K562 (cell line): ENCODE results near the gene PRSS21. TPM values are rescaled to one million over a fixed set of nuclear protein-coding genes. Genes with fewer than 3 reads are reported as not detected.

Experiments used
- BACH1 ChIP-seq: fragments of 200-800 bp; sonication (Bioruptor generic); IDR thresholded peaks from 2 replicates; pipeline ENCODE4 v1.6.1; 2016; ENCODE audit warnings: missing genetic modification characterization, missing compliant biosample characterization
- BRD4 ChIP-seq: fragments of 200-600 bp; sonication (generic); IDR thresholded peaks from 2 replicates; pipeline ENCODE4 v1.6.1; 2017; ENCODE audit warnings: inconsistent platforms
- FOSL1 ChIP-seq: fragments of 200-800 bp; sonication (Bioruptor generic); conservative IDR thresholded peaks from 2 replicates; pipeline ENCODE4 v1.6.1; 2016; ENCODE audit warnings: missing genetic modification characterization, missing compliant biosample characterization
- FOXA1 ChIP-seq: fragments of 450-650 bp; IDR thresholded peaks from 2 replicates; pipeline ENCODE4 v1.6.1; 2016; ENCODE audit warnings: mild to moderate bottlenecking, borderline replicate concordance
- HNRNPH1 ChIP-seq: fragments of 200-400 bp; formaldehyde crosslinking; optimal IDR thresholded peaks from 2 replicates; pipeline ENCODE3; 2017; ENCODE audit warnings: low read depth, mild to moderate bottlenecking, low read length, moderate library complexity
- LCOR ChIP-seq: sonication (generic); formaldehyde crosslinking; IDR thresholded peaks from 2 replicates; pipeline ENCODE4 v1.8.0; 2022; ENCODE audit warnings: mild to moderate bottlenecking, missing genetic modification reagents
- MYBL2 ChIP-seq, 2 experiments: fragments of 450-650 bp in 1 of 2; sonication (generic) in 1 of 2; formaldehyde crosslinking in 1 of 2; IDR thresholded peaks; 2 replicates each; pipeline versions ENCODE4 v1.6.1 to v1.8.1; 2017 to 2022; ENCODE audit warnings: borderline replicate concordance in 1 of 2, inconsistent platforms in 1 of 2, low read depth in 1 of 2, mild to moderate bottlenecking in 1 of 2, missing genetic modification reagents in 1 of 2, moderate library complexity in 1 of 2
- NCOA2 ChIP-seq, 2 experiments: fragments of 450-650 bp; IDR thresholded peaks; 2 replicates each; pipeline ENCODE4 v1.6.1; 2018; ENCODE audit warnings: mild to moderate bottlenecking in 2 of 2, moderate library complexity in 1 of 2; ENCODE audit not compliant: partially characterized antibody in 2 of 2
- NR4A1 ChIP-seq, 2 experiments: fragments of 250-450 bp in 1 of 2; fragments of 450-650 bp in 1 of 2; sonication (Bioruptor Pico) in 1 of 2; IDR thresholded peaks; 2 replicates each; pipeline versions ENCODE4 v1.4.0 to v1.6.1; 2016 to 2020; ENCODE audit warnings: mild to moderate bottlenecking in 2 of 2, missing compliant biosample characterization in 1 of 2, missing genetic modification characterization in 1 of 2, moderate library complexity in 1 of 2
- TEAD4 ChIP-seq, 2 experiments: sonication (generic) in 1 of 2; formaldehyde crosslinking in 1 of 2; IDR thresholded peaks; 2 replicates each; pipeline versions ENCODE4 v1.6.1 to v1.8.0; 2012 to 2022; ENCODE audit warnings: borderline replicate concordance in 1 of 2, inconsistent platforms in 1 of 2, low read length in 1 of 2, mild to moderate bottlenecking in 1 of 2, missing genetic modification reagents in 1 of 2
- ZBTB5 ChIP-seq: fragments of 450-650 bp; IDR thresholded peaks from 2 replicates; pipeline ENCODE4 v1.6.1; 2017; ENCODE audit warnings: antibody characterized with exemption
- polyA plus RNA-seq, 8 experiments: library from polyadenylated mRNA; depleted of rRNA in 4 of 8; stranded (reverse) in 5 of 8; unstranded in 3 of 8; fragments of >200 nt; fragmentation: Nextera tagmentation in 2 of 8; fragmentation: Illumina TruSeq in 1 of 8; extraction: Ambion mirVana in 2 of 8; extraction: Trizol in 1 of 8; gene quantifications; 2 replicates each; pipeline versions ENCODE4 v1.2.1 to v1.2.3, GENCODE V29; 2011 to 2014; ENCODE audit warnings: inconsistent platforms in 1 of 8, missing spikeins in 1 of 8
- total RNA-seq, 7 experiments: library from RNA; depleted of rRNA in 6 of 7; stranded (reverse); fragments of >200 nt in 6 of 7; fragmentation: Illumina TruSeq in 2 of 7; extraction: Trizol in 2 of 7; gene quantifications; 2 replicates each; pipeline versions ENCODE4 v1.2.1 to v1.2.3, GENCODE V29; 2011 to 2021; ENCODE audit warnings: low replicate concordance in 1 of 7
- TF ChIP-seq, protein P1 (sequence below): sonication (generic); formaldehyde crosslinking; IDR thresholded peaks from 2 replicates; pipeline ENCODE4 v1.8.1; 2023; ENCODE audit warnings: mild to moderate bottlenecking, missing genetic modification reagents

The PRSS21 gene
- total and polyA plus RNA-seq, 9 of the 15 experiments (the other 6 are each of a cell fraction or from before 2014, with no cell fraction given) = 12.1 to 121 (median 61.3) TPM

- TF ChIP-seq, protein P1, sequence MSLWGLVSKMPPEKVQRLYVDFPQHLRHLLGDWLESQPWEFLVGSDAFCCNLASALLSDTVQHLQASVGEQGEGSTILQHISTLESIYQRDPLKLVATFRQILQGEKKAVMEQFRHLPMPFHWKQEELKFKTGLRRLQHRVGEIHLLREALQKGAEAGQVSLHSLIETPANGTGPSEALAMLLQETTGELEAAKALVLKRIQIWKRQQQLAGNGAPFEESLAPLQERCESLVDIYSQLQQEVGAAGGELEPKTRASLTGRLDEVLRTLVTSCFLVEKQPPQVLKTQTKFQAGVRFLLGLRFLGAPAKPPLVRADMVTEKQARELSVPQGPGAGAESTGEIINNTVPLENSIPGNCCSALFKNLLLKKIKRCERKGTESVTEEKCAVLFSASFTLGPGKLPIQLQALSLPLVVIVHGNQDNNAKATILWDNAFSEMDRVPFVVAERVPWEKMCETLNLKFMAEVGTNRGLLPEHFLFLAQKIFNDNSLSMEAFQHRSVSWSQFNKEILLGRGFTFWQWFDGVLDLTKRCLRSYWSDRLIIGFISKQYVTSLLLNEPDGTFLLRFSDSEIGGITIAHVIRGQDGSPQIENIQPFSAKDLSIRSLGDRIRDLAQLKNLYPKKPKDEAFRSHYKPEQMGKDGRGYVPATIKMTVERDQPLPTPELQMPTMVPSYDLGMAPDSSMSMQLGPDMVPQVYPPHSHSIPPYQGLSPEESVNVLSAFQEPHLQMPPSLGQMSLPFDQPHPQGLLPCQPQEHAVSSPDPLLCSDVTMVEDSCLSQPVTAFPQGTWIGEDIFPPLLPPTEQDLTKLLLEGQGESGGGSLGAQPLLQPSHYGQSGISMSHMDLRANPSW = no peak; the same call in 1 of the 2 replicates
- peak; percentile 87; the same call in 1 of the 2 replicates for TF ChIP-seq BACH1 (tag)
- TF ChIP-seq ZBTB5 = no peak
- no peak for TF ChIP-seq FOXA1
- TF ChIP-seq NR4A1 (CRISPR knock-in tag; IDR thresholded peaks at IDR 0.05) = peak; percentile 68; the same call in 1 of the 2 replicates
- peak; percentile 96 for TF ChIP-seq NR4A1 (tag; IDR thresholded peaks at IDR 0.05)
- peak; percentile 95 for TF ChIP-seq LCOR (CRISPR knock-in tag)
- no peak for TF ChIP-seq HNRNPH1
- TF ChIP-seq FOSL1 (tag) = peak; percentile 82
- peak; percentile 56; the same call in 1 of the 2 replicates for TF ChIP-seq BRD4
- no peak for TF ChIP-seq NCOA2 (IDR thresholded peaks at IDR 0.05; ENCODE audit: partially characterized antibody in 2 of 2)
- TF ChIP-seq TEAD4 (IDR thresholded peaks at IDR 0.05; ENCODE audit: low read length) = 0 out of 2 replicates have a peak, but pooled peaks have one; percentile 7
- TF ChIP-seq TEAD4 (CRISPR knock-in tag; IDR thresholded peaks at IDR 0.05; ENCODE audit: borderline replicate concordance) = no peak
- TF ChIP-seq MYBL2 (IDR thresholded peaks at IDR 0.05; ENCODE audit: low read depth) = no peak
- TF ChIP-seq MYBL2 (CRISPR knock-in tag; IDR thresholded peaks at IDR 0.05; ENCODE audit: borderline replicate concordance) = no peak
Measured at GRCh38 chr16:2867987-2868789, 51.2 kb downstream of the PRSS21 start (continued).
